ENCODE measurements around the gene NPPC.

- TF ChIP-seq HOXC10 (CRISPR knock-in tag; IDR thresholded peaks at IDR 0.05) (no peak), ZNF223 (tag by site-specific recombination; IDR thresholded peaks at IDR 0.05) (no peak), CTCF (tag by site-specific recombination; IDR thresholded peaks at IDR 0.05) (no peak), ZNF423 (tag by site-specific recombination; IDR thresholded peaks at IDR 0.05) (no peak), ZNF768 (tag by site-specific recombination; IDR thresholded peaks at IDR 0.05) (no peak), ZSCAN5A (tag by site-specific recombination; IDR thresholded peaks at IDR 0.05) (no peak), ZNF555 (tag by site-specific recombination; conservative IDR thresholded peaks at IDR 0.05) (no peak), ZBTB21 (tag by site-specific recombination; IDR thresholded peaks at IDR 0.05) (no peak), ZNF792 (tag by site-specific recombination; IDR thresholded peaks at IDR 0.05) (no peak), RBAK (tag by site-specific recombination; IDR thresholded peaks at IDR 0.05) (no peak), MYNN (tag by site-specific recombination; IDR thresholded peaks at IDR 0.05; ENCODE audit: borderline replicate concordance) (no peak), ZNF184 (tag by site-specific recombination; IDR thresholded peaks at IDR 0.05) (no peak), ZNF239 (tag by site-specific recombination; IDR thresholded peaks at IDR 0.05) (no peak)
- TF ChIP-seq, protein P1, sequence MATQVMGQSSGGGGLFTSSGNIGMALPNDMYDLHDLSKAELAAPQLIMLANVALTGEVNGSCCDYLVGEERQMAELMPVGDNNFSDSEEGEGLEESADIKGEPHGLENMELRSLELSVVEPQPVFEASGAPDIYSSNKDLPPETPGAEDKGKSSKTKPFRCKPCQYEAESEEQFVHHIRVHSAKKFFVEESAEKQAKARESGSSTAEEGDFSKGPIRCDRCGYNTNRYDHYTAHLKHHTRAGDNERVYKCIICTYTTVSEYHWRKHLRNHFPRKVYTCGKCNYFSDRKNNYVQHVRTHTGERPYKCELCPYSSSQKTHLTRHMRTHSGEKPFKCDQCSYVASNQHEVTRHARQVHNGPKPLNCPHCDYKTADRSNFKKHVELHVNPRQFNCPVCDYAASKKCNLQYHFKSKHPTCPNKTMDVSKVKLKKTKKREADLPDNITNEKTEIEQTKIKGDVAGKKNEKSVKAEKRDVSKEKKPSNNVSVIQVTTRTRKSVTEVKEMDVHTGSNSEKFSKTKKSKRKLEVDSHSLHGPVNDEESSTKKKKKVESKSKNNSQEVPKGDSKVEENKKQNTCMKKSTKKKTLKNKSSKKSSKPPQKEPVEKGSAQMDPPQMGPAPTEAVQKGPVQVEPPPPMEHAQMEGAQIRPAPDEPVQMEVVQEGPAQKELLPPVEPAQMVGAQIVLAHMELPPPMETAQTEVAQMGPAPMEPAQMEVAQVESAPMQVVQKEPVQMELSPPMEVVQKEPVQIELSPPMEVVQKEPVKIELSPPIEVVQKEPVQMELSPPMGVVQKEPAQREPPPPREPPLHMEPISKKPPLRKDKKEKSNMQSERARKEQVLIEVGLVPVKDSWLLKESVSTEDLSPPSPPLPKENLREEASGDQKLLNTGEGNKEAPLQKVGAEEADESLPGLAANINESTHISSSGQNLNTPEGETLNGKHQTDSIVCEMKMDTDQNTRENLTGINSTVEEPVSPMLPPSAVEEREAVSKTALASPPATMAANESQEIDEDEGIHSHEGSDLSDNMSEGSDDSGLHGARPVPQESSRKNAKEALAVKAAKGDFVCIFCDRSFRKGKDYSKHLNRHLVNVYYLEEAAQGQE (tag by site-specific recombination; IDR thresholded peaks at IDR 0.05): no peak
These were observed 6.4 kb upstream of the NPPC start for GRCh38 chr2:231932711-231932970.

Measured in HEK293 (cell line).